ENCODE results near the gene ACTL6B. TPM values are rescaled to one million over a fixed set of nuclear protein-coding genes. Genes with fewer than 3 reads are reported as not detected.

ACTL6B gene
- total and polyA plus RNA-seq, 9 of the 15 experiments (the other 6 are each of a cell fraction or from before 2014, with no cell fraction given): not detected

GRCh38 chr7:100604028-100604975 is 51.9 kb downstream of the ACTL6B start (continued):
- peak; percentile 100 for TF ChIP-seq PHF21A (IDR thresholded peaks at IDR 0.05; ENCODE audit: borderline replicate concordance, low read depth)
- no peak for TF ChIP-seq ZNF280B (CRISPR knock-in tag; IDR thresholded peaks at IDR 0.05)
- TF ChIP-seq CBX8 (IDR thresholded peaks at IDR 0.05; ENCODE audit: borderline replicate concordance, extremely low read depth, low read depth, low read length, poor library complexity, severe bottlenecking): no peak
- peak; percentile 50 to 75 (median 65); a peak in 5 of 6 replicates for TF ChIP-seq CTCF (IDR thresholded peaks at IDR 0.05 in 2 of 3, conservative IDR thresholded peaks at IDR 0.05 in 1 of 3; ENCODE audit: insufficient read depth in 2 of 3, low read depth in 1 of 3, low read length in 3 of 3)
- no peak for TF ChIP-seq ELF4 (CRISPR knock-in tag; IDR thresholded peaks at IDR 0.05)
- no peak for TF ChIP-seq CLOCK (CRISPR knock-in tag; IDR thresholded peaks at IDR 0.05; ENCODE audit: borderline replicate concordance)
- no peak for TF ChIP-seq FOXJ2 (tag; IDR thresholded peaks at IDR 0.05)
- TF ChIP-seq KLF1 (tag; IDR thresholded peaks at IDR 0.05): 0 out of 2 replicates have a peak, but pooled peaks have one; percentile 43
- TF ChIP-seq FOXK1 (CRISPR knock-in tag; IDR thresholded peaks at IDR 0.05; ENCODE audit: borderline replicate concordance): no peak
- TF ChIP-seq ILF3 (IDR thresholded peaks at IDR 0.05; ENCODE audit: borderline replicate concordance): no peak; the same call in 1 of the 2 replicates
- no peak for TF ChIP-seq ZNF212 (CRISPR knock-in tag; IDR thresholded peaks at IDR 0.05)
- no peak for TF ChIP-seq ADNP (tag; IDR thresholded peaks at IDR 0.05)
- TF ChIP-seq ID3 (CRISPR knock-in tag; IDR thresholded peaks at IDR 0.05): no peak
- TF ChIP-seq ID3 (tag; IDR thresholded peaks at IDR 0.05): 0 out of 2 replicates have a peak, but pooled peaks have one; percentile 20
- no peak for TF ChIP-seq TSC22D4 (tag; IDR thresholded peaks at IDR 0.05)
- TF ChIP-seq ZBTB2 (IDR thresholded peaks at IDR 0.05): peak; percentile 73; the same call in 1 of the 2 replicates
- TF ChIP-seq NCOR1 (IDR thresholded peaks at IDR 0.05): no peak
- no peak for TF ChIP-seq ARHGAP35 (IDR thresholded peaks at IDR 0.05; ENCODE audit: partially characterized antibody)
- no peak for TF ChIP-seq TAF7 (tag; IDR thresholded peaks at IDR 0.05)

Measured in K562 (cell line).